Measurements from ENCODE around the gene MAP7. TPM values are rescaled to one million over a fixed set of nuclear protein-coding genes. Genes with fewer than 3 reads are reported as not detected.
A peak's percentile ranks its signal among the peaks of the same experiment; 100 is the strongest.

Gene MAP7
- total and polyA plus RNA-seq, 2 experiments from 2014 or later = 44.7 to 49.2 TPM

DNA sequence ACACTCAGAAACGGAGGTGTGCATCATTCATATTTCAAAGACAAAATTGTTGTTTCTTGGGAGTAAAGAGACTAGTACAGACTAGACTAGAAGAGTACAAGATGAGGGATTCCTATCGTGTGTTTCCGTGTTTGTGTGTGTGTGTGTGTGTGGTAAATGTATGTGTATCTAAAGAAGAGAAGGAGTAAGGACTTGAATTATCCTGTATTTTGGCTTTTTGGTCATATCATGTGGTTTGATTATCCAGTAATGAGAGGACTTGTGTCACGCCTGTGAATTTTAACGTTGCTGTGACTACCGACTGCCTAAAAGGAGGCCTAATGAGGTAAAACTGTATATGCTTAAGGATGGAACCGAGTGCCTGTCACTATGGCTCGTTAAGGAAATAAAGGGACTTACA lies 44.4 kb upstream of the MAP7 start (continued):
- TF ChIP-seq EZH2phosphoT487 (IDR thresholded peaks at IDR 0.05; ENCODE audit: unreplicated experiment) (no peak), STAT1 (IDR thresholded peaks at IDR 0.05; ENCODE audit: unreplicated experiment) (no peak), EZH2 (IDR thresholded peaks at IDR 0.05; ENCODE audit: low read depth, unreplicated experiment) (no peak), ZNF331 (CRISPR knock-in tag; IDR thresholded peaks at IDR 0.05; ENCODE audit: low read depth) (no peak), ZNF114 (CRISPR knock-in tag; IDR thresholded peaks at IDR 0.05) (no peak)

GRCh38 chr6:136593748-136594490 lies 43.7 kb upstream of the MAP7 start:
- Histone ChIP-seq H3K9me2 (ENCODE audit: insufficient read depth) (peaks cover 15% of the 10 kb centered on the region), H3K4me3 (no peak overlapping the region), H3F3A (replicated peaks; ENCODE audit: low read depth) (peaks cover 10% of the 10 kb centered on the region; the same call in 1 of the 2 replicates), H3K4me1 (ENCODE audit: insufficient read depth) (peaks cover 42% of the 10 kb centered on the region), H3K27ac (ENCODE audit: low read depth) (peak overlapping the region; percentile 43; the same call in 1 of the 2 replicates), H3K27me3 (ENCODE audit: insufficient read depth) (no peaks in the 10 kb centered on the region), H3K4me2 (0 out of 2 replicates have a peak overlapping the region, but pooled peaks have one; percentile 12), H4K20me1 (replicated peaks; ENCODE audit: insufficient read depth) (no peaks in the 10 kb centered on the region), H3K79me2 (replicated peaks; ENCODE audit: insufficient read depth) (no peaks in the 10 kb centered on the region), H2AFZ (no peak overlapping the region), H3K36me3 (ENCODE audit: insufficient read depth) (peaks cover 5% of the 10 kb centered on the region; the same call in 1 of the 2 replicates)
- ATAC-seq (peak; percentile 57), DNase-seq (ENCODE audit: low spot score) (peak; percentile 60)
- H3K4me1 Mint-ChIP-seq = peaks cover 48% of the 10 kb centered on the region
- no peak for TF ChIP-seq ZNF462 (CRISPR knock-in tag; IDR thresholded peaks at IDR 0.05)
- no peak for TF ChIP-seq ETS1 (IDR thresholded peaks at IDR 0.05)
- TF ChIP-seq POLR2AphosphoS5 (IDR thresholded peaks at IDR 0.05; ENCODE audit: low read depth) = no peak
- TF ChIP-seq CREB1 (CRISPR knock-in tag; IDR thresholded peaks at IDR 0.05; ENCODE audit: low read depth) = no peak
- TF ChIP-seq STAT1 (IDR thresholded peaks at IDR 0.05; ENCODE audit: unreplicated experiment) = no peak
- no peak for TF ChIP-seq EZH2phosphoT487 (IDR thresholded peaks at IDR 0.05; ENCODE audit: unreplicated experiment)
- TF ChIP-seq JUNB (IDR thresholded peaks at IDR 0.05; ENCODE audit: unreplicated experiment) = no peak
- TF ChIP-seq, protein P1, sequence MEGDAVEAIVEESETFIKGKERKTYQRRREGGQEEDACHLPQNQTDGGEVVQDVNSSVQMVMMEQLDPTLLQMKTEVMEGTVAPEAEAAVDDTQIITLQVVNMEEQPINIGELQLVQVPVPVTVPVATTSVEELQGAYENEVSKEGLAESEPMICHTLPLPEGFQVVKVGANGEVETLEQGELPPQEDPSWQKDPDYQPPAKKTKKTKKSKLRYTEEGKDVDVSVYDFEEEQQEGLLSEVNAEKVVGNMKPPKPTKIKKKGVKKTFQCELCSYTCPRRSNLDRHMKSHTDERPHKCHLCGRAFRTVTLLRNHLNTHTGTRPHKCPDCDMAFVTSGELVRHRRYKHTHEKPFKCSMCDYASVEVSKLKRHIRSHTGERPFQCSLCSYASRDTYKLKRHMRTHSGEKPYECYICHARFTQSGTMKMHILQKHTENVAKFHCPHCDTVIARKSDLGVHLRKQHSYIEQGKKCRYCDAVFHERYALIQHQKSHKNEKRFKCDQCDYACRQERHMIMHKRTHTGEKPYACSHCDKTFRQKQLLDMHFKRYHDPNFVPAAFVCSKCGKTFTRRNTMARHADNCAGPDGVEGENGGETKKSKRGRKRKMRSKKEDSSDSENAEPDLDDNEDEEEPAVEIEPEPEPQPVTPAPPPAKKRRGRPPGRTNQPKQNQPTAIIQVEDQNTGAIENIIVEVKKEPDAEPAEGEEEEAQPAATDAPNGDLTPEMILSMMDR (conservative IDR thresholded peaks at IDR 0.05; ENCODE audit: low read depth in 2 of 2) = no peak
- no peak for TF ChIP-seq ZNF331 (CRISPR knock-in tag; IDR thresholded peaks at IDR 0.05; ENCODE audit: low read depth)
- TF ChIP-seq NANOG (IDR thresholded peaks at IDR 0.05; ENCODE audit: borderline replicate concordance) = no peak
- peaks cover 23% of the 10 kb centered on the region for H3K36me3 Mint-ChIP-seq (ENCODE audit: low read depth)
- H3K27ac Mint-ChIP-seq = peak overlapping the region; percentile 15; the same call in 1 of the 2 replicates
- peaks cover 15% of the 10 kb centered on the region; the same call in 2 of the 3 replicates for H3K9me3 Mint-ChIP-seq
- H3K27me3 Mint-ChIP-seq (ENCODE audit: insufficient read depth, low read depth, poor library complexity) = peaks cover 6% of the 10 kb centered on the region
- H3K4me3 Mint-ChIP-seq = no peak overlapping the region
